Loucy (cell line): ENCODE results near the gene KLK13.

Source experiments
- CTCF ChIP-seq: fragments of 200-600 bp; sonication (generic); conservative IDR thresholded peaks from 2 replicates; pipeline ENCODE4 v1.5.1; 2014; ENCODE audit warnings: mild to moderate bottlenecking, antibody characterized with exemption, low read length
- EZH2phosphoT487 ChIP-seq: fragments of 200-600 bp; IDR thresholded peaks from 2 replicates; pipeline ENCODE4 v1.6.1; 2018; ENCODE audit warnings: antibody characterized with exemption, mild to moderate bottlenecking, moderate library complexity, borderline replicate concordance

- no peak for TF ChIP-seq CTCF
- no peak for TF ChIP-seq EZH2phosphoT487
Measured at GRCh38 chr19:51060973-51061372, 3.9 kb downstream of the KLK13 start.
